GM23338 (cell line): ENCODE results near the gene EGLN3. TPM values are rescaled to one million over a fixed set of nuclear protein-coding genes. Genes with fewer than 3 reads are reported as not detected.

Experiments
- ATAC-seq: fragments of 200-7000 bp; cut with Tn5 transposase; 3 replicates; pipeline ENCODE4 v1.9.1; 2020
- DNase-seq: peaks from one replicate; pipeline ENCODE4 v3.0.0-alpha.2; 2015; ENCODE audit warnings: low spot score
- H2AFZ ChIP-seq: fragments of 200-600 bp; sonication (generic); 2 replicates; pipeline ENCODE4 v1.8.0; 2016; ENCODE audit warnings: antibody characterized with exemption, mild to moderate bottlenecking, moderate library complexity
- H3F3A ChIP-seq: fragments of 200-600 bp; sonication (generic); replicated peaks from 2 replicates; pipeline ENCODE4 v1.8.0; 2017; ENCODE audit warnings: antibody characterized with exemption, mixed run types, low read depth
- H3K27ac ChIP-seq: fragments of 200-600 bp; sonication (generic); 2 replicates; pipeline ENCODE4 v1.6.1; 2016; ENCODE audit warnings: low read depth
- H3K27me3 ChIP-seq: fragments of 200-600 bp; sonication (generic); 2 replicates; pipeline ENCODE4 v1.8.0; 2016; ENCODE audit warnings: mild to moderate bottlenecking, mixed run types, moderate library complexity; ENCODE audit not compliant: insufficient read depth
- H3K36me3 ChIP-seq: fragments of 200-600 bp; sonication (generic); 2 replicates; pipeline ENCODE4 v1.8.0; 2016; ENCODE audit warnings: mild to moderate bottlenecking; ENCODE audit not compliant: insufficient read depth
- H3K4me1 ChIP-seq: fragments of 200-600 bp; sonication (generic); 2 replicates; pipeline ENCODE4 v1.8.0; 2016; ENCODE audit warnings: mild to moderate bottlenecking, moderate library complexity; ENCODE audit not compliant: insufficient read depth
- H3K4me2 ChIP-seq: fragments of 200-600 bp; sonication (generic); 2 replicates; pipeline ENCODE4 v1.7.1; 2017; ENCODE audit warnings: mixed run types
- H3K4me3 ChIP-seq: fragments of 200-600 bp; sonication (generic); 2 replicates; pipeline ENCODE4 v1.6.1; 2016; ENCODE audit warnings: mixed run types
- H3K79me2 ChIP-seq: fragments of 200-600 bp; sonication (generic); replicated peaks from 2 replicates; pipeline ENCODE4 v1.8.0; 2017; ENCODE audit warnings: mild to moderate bottlenecking; ENCODE audit not compliant: insufficient read depth
- H3K9me2 ChIP-seq: fragments of 200-600 bp; sonication (generic); 2 replicates; pipeline ENCODE4 v1.8.0; 2017; ENCODE audit not compliant: insufficient read depth
- H4K20me1 ChIP-seq: fragments of 200-600 bp; sonication (generic); replicated peaks from 2 replicates; pipeline ENCODE4 v1.8.0; 2017; ENCODE audit warnings: mild to moderate bottlenecking; ENCODE audit not compliant: insufficient read depth
- H3K27ac Mint-ChIP-seq: 2 replicates; pipeline ENCODE4 v1.8.0; 2020; ENCODE audit warnings: inconsistent platforms, mild to moderate bottlenecking, moderate library complexity, mixed read lengths
- H3K27me3 Mint-ChIP-seq: 3 replicates; pipeline ENCODE4 v1.8.0; 2022; ENCODE audit warnings: low read depth, mild to moderate bottlenecking, moderate library complexity, mixed read lengths, inconsistent platforms; ENCODE audit not compliant: insufficient read depth, poor library complexity
- H3K36me3 Mint-ChIP-seq: 3 replicates; pipeline ENCODE4 v1.8.0; 2021; ENCODE audit warnings: low read depth, mild to moderate bottlenecking, inconsistent platforms, moderate library complexity, mixed read lengths
- H3K4me1 Mint-ChIP-seq: 3 replicates; pipeline ENCODE4 v1.8.0; 2020; ENCODE audit warnings: mild to moderate bottlenecking, inconsistent platforms, mixed read lengths
- H3K4me3 Mint-ChIP-seq: 3 replicates; pipeline ENCODE4 v1.8.0; 2021; ENCODE audit warnings: moderate library complexity, mild to moderate bottlenecking, inconsistent platforms, mixed read lengths
- H3K9me3 Mint-ChIP-seq: 3 replicates; pipeline ENCODE4 v1.8.0; 2020; ENCODE audit warnings: moderate library complexity, mild to moderate bottlenecking, inconsistent platforms, mixed read lengths
- CREB1 ChIP-seq: fragments of 250-450 bp; sonication (Bioruptor Pico); IDR thresholded peaks from 2 replicates; pipeline ENCODE4 v1.5.0; 2020; ENCODE audit warnings: low read depth, mild to moderate bottlenecking, moderate library complexity
- CTCF ChIP-seq, 2 experiments: fragments of 200-600 bp in 1 of 2; sonication (generic) in 1 of 2; conservative IDR thresholded peaks; 2 replicates each; pipeline versions ENCODE4 v1.5.1 to v1.6.1; 2016 to 2017; ENCODE audit warnings: antibody characterized with exemption in 2 of 2, low read depth in 2 of 2, mild to moderate bottlenecking in 2 of 2, moderate library complexity in 1 of 2
- ETS1 ChIP-seq: IDR thresholded peaks from 2 replicates; pipeline ENCODE4 v1.6.1; 2016; ENCODE audit warnings: antibody characterized with exemption
- EZH2 ChIP-seq: fragments of 200-600 bp; sonication (generic); IDR thresholded peaks from one replicate; pipeline ENCODE4 v1.8.0; 2017; ENCODE audit warnings: antibody characterized with exemption, mild to moderate bottlenecking, low read depth; ENCODE audit not compliant: unreplicated experiment
- EZH2phosphoT487 ChIP-seq: fragments of 200-600 bp; sonication (generic); IDR thresholded peaks from one replicate; pipeline ENCODE4 v1.8.1; 2018; ENCODE audit warnings: antibody characterized with exemption; ENCODE audit not compliant: unreplicated experiment
- JUNB ChIP-seq: IDR thresholded peaks from one replicate; pipeline ENCODE4 v1.6.1; 2016; ENCODE audit warnings: antibody characterized with exemption; ENCODE audit not compliant: unreplicated experiment
- NANOG ChIP-seq: IDR thresholded peaks from 2 replicates; pipeline ENCODE4 v1.6.1; 2016; ENCODE audit warnings: antibody characterized with exemption, borderline replicate concordance
- POLR2AphosphoS5 ChIP-seq: IDR thresholded peaks from 2 replicates; pipeline ENCODE4 v1.6.1; 2016; ENCODE audit warnings: antibody characterized with exemption, low read depth
- STAT1 ChIP-seq: IDR thresholded peaks from one replicate; pipeline ENCODE4 v1.6.1; 2016; ENCODE audit warnings: antibody characterized with exemption; ENCODE audit not compliant: unreplicated experiment
- ZNF114 ChIP-seq: fragments of 250-450 bp; sonication (Bioruptor Pico); IDR thresholded peaks from 2 replicates; pipeline ENCODE4 v1.5.0; 2020; ENCODE audit warnings: mild to moderate bottlenecking, moderate library complexity
- ZNF331 ChIP-seq: fragments of 250-450 bp; sonication (Bioruptor Pico); IDR thresholded peaks from 2 replicates; pipeline ENCODE4 v1.5.0; 2020; ENCODE audit warnings: low read depth, mild to moderate bottlenecking, moderate library complexity
- ZNF462 ChIP-seq: fragments of 250-450 bp; sonication (Bioruptor Pico); IDR thresholded peaks from 2 replicates; pipeline ENCODE4 v1.5.0; 2020; ENCODE audit warnings: mild to moderate bottlenecking, moderate library complexity
- polyA plus RNA-seq: library from polyadenylated mRNA; unstranded; fragments of >200 nt; fragmentation: Nextera tagmentation; extraction: Ambion mirVana; gene quantifications from 2 replicates; pipeline ENCODE4 v1.2.1, GENCODE V29; 2016
- total RNA-seq: library from RNA; depleted of rRNA; stranded (reverse); fragments of >200 nt; shearing (Covaris generic); gene quantifications from 2 replicates; pipeline ENCODE4 v1.2.3, GENCODE V29; 2014
- TF ChIP-seq, protein P1 (sequence below): IDR thresholded peaks from one replicate; pipeline ENCODE4 v1.6.1; 2018; ENCODE audit warnings: antibody characterized with exemption; ENCODE audit not compliant: unreplicated experiment

Gene EGLN3
- total and polyA plus RNA-seq, 2 experiments from 2014 or later, result 26.8 to 42.9 TPM

DNA sequence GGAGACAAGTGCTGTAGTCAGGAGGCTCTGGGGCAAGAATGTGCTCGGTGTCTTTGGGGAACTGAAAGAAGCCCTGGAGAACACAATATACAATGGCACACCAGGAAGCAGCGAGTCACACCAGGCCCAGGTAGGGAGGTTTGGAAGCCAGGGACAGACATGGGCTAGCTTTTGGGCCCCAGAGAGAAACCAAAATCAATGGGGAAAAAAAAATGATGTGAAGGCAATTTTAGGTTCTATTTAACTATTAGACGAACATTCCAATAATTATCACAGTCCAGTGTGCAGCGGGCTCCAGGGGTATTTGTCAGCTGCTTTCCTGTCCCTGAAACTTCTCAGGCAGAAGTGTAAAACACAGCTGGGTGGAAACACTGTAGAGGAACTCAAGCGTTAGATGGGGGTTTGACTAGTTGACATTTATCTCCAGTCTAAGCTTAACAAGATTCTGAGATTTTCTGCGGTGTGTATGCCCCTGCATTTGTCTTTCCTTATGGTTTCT is 21.8 kb upstream of the EGLN3 start:
- no peak overlapping the region for H2AFZ ChIP-seq
- H3K27me3 ChIP-seq, result no peaks in the 10 kb centered on the region
- H3K4me3 ChIP-seq, result no peak overlapping the region
- Mint-ChIP-seq H3K27ac (no peak overlapping the region; the same call in 1 of the 2 replicates), H3K9me3 (peaks cover 21% of the 10 kb centered on the region), H3K4me3 (no peak overlapping the region), H3K36me3 (no peaks in the 10 kb centered on the region), H3K27me3 (peaks cover 5% of the 10 kb centered on the region), H3K4me1 (peaks cover 4% of the 10 kb centered on the region; the same call in 2 of the 3 replicates)
- no peaks in the 10 kb centered on the region for H3K4me1 ChIP-seq
- no peak overlapping the region for H3K4me2 ChIP-seq
- H4K20me1 ChIP-seq, result no peaks in the 10 kb centered on the region
- no peaks in the 10 kb centered on the region for H3K9me2 ChIP-seq
- no peaks in the 10 kb centered on the region for H3K36me3 ChIP-seq
- no peaks in the 10 kb centered on the region for H3F3A ChIP-seq
- no peak for TF ChIP-seq ZNF114 (CRISPR knock-in tag)
- TF ChIP-seq, protein P1, sequence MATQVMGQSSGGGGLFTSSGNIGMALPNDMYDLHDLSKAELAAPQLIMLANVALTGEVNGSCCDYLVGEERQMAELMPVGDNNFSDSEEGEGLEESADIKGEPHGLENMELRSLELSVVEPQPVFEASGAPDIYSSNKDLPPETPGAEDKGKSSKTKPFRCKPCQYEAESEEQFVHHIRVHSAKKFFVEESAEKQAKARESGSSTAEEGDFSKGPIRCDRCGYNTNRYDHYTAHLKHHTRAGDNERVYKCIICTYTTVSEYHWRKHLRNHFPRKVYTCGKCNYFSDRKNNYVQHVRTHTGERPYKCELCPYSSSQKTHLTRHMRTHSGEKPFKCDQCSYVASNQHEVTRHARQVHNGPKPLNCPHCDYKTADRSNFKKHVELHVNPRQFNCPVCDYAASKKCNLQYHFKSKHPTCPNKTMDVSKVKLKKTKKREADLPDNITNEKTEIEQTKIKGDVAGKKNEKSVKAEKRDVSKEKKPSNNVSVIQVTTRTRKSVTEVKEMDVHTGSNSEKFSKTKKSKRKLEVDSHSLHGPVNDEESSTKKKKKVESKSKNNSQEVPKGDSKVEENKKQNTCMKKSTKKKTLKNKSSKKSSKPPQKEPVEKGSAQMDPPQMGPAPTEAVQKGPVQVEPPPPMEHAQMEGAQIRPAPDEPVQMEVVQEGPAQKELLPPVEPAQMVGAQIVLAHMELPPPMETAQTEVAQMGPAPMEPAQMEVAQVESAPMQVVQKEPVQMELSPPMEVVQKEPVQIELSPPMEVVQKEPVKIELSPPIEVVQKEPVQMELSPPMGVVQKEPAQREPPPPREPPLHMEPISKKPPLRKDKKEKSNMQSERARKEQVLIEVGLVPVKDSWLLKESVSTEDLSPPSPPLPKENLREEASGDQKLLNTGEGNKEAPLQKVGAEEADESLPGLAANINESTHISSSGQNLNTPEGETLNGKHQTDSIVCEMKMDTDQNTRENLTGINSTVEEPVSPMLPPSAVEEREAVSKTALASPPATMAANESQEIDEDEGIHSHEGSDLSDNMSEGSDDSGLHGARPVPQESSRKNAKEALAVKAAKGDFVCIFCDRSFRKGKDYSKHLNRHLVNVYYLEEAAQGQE, result no peak
- no peak for TF ChIP-seq ZNF462 (CRISPR knock-in tag)
- no peak for TF ChIP-seq CTCF (conservative IDR thresholded peaks at IDR 0.05; ENCODE audit: low read depth in 2 of 2)
- TF ChIP-seq ZNF331 (CRISPR knock-in tag), result no peak
- TF ChIP-seq STAT1, result no peak
- TF ChIP-seq EZH2phosphoT487, result no peak
- TF ChIP-seq ETS1, result no peak
- TF ChIP-seq JUNB, result no peak
- TF ChIP-seq NANOG, result no peak
- no peak for TF ChIP-seq EZH2
- no peak for TF ChIP-seq CREB1 (CRISPR knock-in tag)
- TF ChIP-seq POLR2AphosphoS5, result no peak
- H3K79me2 ChIP-seq, result no peaks in the 10 kb centered on the region
- ATAC-seq (peak; percentile 85), DNase-seq (no peak)
- H3K27ac ChIP-seq, result no peak overlapping the region
